Sigmoid colon (tissue), 4 donors: ENCODE results near the gene SMPD2.

ENCODE experiments used
- CTCF ChIP-seq, 4 experiments: fragments of 450-650 bp in 3 of 4; fragments of 200-600 bp in 1 of 4; IDR thresholded peaks; one replicate each; pipeline ENCODE4 v1.5.1; 2016 to 2019; ENCODE audit warnings: antibody characterized with exemption in 4 of 4, mild to moderate bottlenecking in 3 of 4, moderate library complexity in 2 of 4
- EP300 ChIP-seq, 4 donors: sonication (generic); formaldehyde crosslinking; IDR thresholded peaks; one replicate each; pipeline ENCODE4 v1.6.1; 2017; ENCODE audit warnings: antibody characterized with exemption in 4 of 4

GRCh38 chr6:109486068-109486467 is 45.5 kb downstream of the SMPD2 start:
- no peak for TF ChIP-seq EP300 (IDR thresholded peaks at IDR 0.05)
- TF ChIP-seq CTCF (IDR thresholded peaks at IDR 0.05): no peak
